Natural killer cell (primary cell): ENCODE measurements around the gene CTNNA3. TPM values are rescaled to one million over a fixed set of nuclear protein-coding genes. Genes with fewer than 3 reads are reported as not detected.
"Not testable (repeated sequence)": the region's sequence is repeated elsewhere in the genome, so short reads cannot be mapped to it uniquely, and the experiment has no call there.

Experiments
- ATAC-seq, 3 donors: fragments of 150-1000 bp in 2 of 3; fragments of 200-7000 bp in 1 of 3; cut with Tn5 transposase; 1 replicate in 1 of 3; 2 replicates in 2 of 3; pipeline ENCODE4 v1.10.0; 2021; ENCODE audit warnings: mild to moderate bottlenecking in 2 of 3, moderate library complexity in 2 of 3
- DNase-seq, 2 donors: peaks; one replicate each; pipeline versions ENCODE4 v3.0.0 to v3.0.0-alpha.2; 2013 to 2021; ENCODE audit warnings: mixed read lengths in 1 of 2
- H3K27ac ChIP-seq: one replicate; pipeline ENCODE4 v1.5.1; 2013; ENCODE audit warnings: mild to moderate bottlenecking, low read length
- H3K27me3 ChIP-seq: one replicate; pipeline ENCODE4 v1.6.1; 2013; ENCODE audit warnings: low read length; ENCODE audit not compliant: control insufficient read depth, insufficient read depth
- H3K36me3 ChIP-seq: one replicate; pipeline ENCODE4 v1.6.1; 2013; ENCODE audit warnings: low read length; ENCODE audit not compliant: control insufficient read depth, insufficient read depth
- H3K4me1 ChIP-seq: one replicate; pipeline ENCODE4 v1.6.1; 2013; ENCODE audit warnings: low read length; ENCODE audit not compliant: control insufficient read depth, insufficient read depth
- H3K4me3 ChIP-seq: one replicate; pipeline ENCODE4 v1.5.1; 2013; ENCODE audit warnings: low read length
- H3K9me3 ChIP-seq: one replicate; pipeline ENCODE4 v1.6.1; 2013; ENCODE audit warnings: low read length; ENCODE audit not compliant: control insufficient read depth, insufficient read depth
- H3K27ac Mint-ChIP-seq, 2 donors: one replicate each; pipeline ENCODE4 v1.8.0; 2022; ENCODE audit warnings: mild to moderate bottlenecking in 2 of 2, mixed read lengths in 2 of 2, moderate library complexity in 1 of 2
- H3K27me3 Mint-ChIP-seq, 2 donors: one replicate each; pipeline ENCODE4 v1.8.0; 2022; ENCODE audit warnings: low read depth in 2 of 2, mixed read lengths in 2 of 2
- H3K36me3 Mint-ChIP-seq: one replicate; pipeline ENCODE4 v1.8.0; 2022; ENCODE audit warnings: mixed read lengths
- H3K4me1 Mint-ChIP-seq, 2 donors: one replicate each; pipeline ENCODE4 v1.8.0; 2022; ENCODE audit warnings: mixed read lengths in 2 of 2
- H3K4me3 Mint-ChIP-seq: one replicate; pipeline ENCODE4 v1.8.0; 2022; ENCODE audit warnings: mild to moderate bottlenecking, moderate library complexity, mixed read lengths
- H3K9me3 Mint-ChIP-seq, 2 donors: one replicate each; pipeline ENCODE4 v1.8.0; 2022; ENCODE audit warnings: mixed read lengths in 2 of 2
- WGBS: methylation state at CpG from one replicate; pipeline ENCODE4 v1.1.7; 2013; ENCODE audit warnings: missing lambda C conversion rate; ENCODE audit not compliant: insufficient coverage; 5-methylcytosine and 5-hydroxymethylcytosine counted together
- intact Hi-C: fragments of 100-400 bp; cut with micrococcal nuclease; formaldehyde crosslinking; loops from one replicate; pipeline ENCODE4 v1.14.2; 2022
- total RNA-seq, 4 donors: library from RNA; stranded (reverse); fragments of 120-200 nt in 1 of 4; gene quantifications; one replicate each; pipeline versions ENCODE4 v1.2.3 to v1.2.4, GENCODE V29; 2013 to 2022
- TF ChIP-seq, protein P1 (sequence below): fragments of 200-600 bp; IDR thresholded peaks from one replicate; pipeline ENCODE4 v1.8.0; 2022; ENCODE audit warnings: antibody characterized with exemption

Gene CTNNA3
- total RNA-seq, 3 donors from 2014 or later (not counting 1 experiment from before 2014, with no cell fraction given) = not detected

DNA sequence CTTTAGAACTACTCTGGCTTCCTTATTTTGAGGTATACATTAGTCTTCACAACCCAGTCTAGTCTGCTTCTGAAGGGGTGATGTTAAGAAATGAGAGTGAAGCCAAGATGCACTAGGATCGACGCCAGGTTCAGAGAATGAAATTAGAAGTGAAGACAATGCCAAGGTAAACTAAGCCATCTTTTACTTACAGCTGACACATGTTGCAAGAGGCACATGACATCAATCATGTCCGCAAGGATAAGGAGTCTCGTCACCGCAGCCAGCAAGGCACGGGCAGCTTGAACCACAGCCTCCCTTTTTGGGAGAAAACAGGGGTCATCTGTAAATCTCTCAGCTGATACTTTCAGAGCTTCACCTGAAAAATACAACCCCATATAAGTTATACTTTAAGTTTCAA is 156.7 kb downstream of the CTNNA3 start:
- Mint-ChIP-seq H3K27ac (no peak overlapping the region), H3K27me3 (no peaks in the 10 kb centered on the region), H3K36me3 (no peaks in the 10 kb centered on the region), H3K9me3 (no peaks in the 10 kb centered on the region), H3K4me1 (no peaks in the 10 kb centered on the region), H3K4me3 (no peak overlapping the region)
- no peak overlapping the region for H3K4me3 ChIP-seq
- no peak for DNase-seq
- H3K36me3 ChIP-seq = no peaks in the 10 kb centered on the region
- TF ChIP-seq, protein P1, sequence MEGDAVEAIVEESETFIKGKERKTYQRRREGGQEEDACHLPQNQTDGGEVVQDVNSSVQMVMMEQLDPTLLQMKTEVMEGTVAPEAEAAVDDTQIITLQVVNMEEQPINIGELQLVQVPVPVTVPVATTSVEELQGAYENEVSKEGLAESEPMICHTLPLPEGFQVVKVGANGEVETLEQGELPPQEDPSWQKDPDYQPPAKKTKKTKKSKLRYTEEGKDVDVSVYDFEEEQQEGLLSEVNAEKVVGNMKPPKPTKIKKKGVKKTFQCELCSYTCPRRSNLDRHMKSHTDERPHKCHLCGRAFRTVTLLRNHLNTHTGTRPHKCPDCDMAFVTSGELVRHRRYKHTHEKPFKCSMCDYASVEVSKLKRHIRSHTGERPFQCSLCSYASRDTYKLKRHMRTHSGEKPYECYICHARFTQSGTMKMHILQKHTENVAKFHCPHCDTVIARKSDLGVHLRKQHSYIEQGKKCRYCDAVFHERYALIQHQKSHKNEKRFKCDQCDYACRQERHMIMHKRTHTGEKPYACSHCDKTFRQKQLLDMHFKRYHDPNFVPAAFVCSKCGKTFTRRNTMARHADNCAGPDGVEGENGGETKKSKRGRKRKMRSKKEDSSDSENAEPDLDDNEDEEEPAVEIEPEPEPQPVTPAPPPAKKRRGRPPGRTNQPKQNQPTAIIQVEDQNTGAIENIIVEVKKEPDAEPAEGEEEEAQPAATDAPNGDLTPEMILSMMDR = no peak
- H3K4me1 ChIP-seq = no peaks in the 10 kb centered on the region
- peaks cover 7% of the 10 kb centered on the region for H3K27me3 ChIP-seq
- 75% methylated on average over 6 of the region's 6 CpGs for WGBS
- H3K9me3 ChIP-seq = no peaks in the 10 kb centered on the region
- intact Hi-C loops = no loop called here
- H3K27ac ChIP-seq = no peak overlapping the region
- ATAC-seq = no peak

DNA sequence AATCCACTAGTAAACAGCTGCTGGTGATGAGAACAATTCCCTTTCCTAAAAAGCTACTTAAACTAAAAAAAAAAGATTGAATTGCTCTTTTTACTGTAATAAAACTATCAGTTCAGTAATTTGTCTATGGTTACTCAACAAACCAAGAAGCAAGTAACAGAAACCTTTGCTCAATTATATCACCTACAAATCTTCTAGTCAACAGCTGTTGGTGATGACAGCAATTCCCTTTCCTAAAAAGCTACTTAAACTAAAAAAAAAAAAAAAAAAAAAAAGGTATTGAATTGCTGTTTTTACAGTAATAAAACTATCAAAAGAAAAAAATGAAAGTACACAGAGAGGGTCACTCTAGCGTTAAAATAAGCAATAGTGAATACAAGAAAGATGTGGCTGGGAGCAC is 158.1 kb downstream of the CTNNA3 start:
- no peak overlapping the region for H3K27ac Mint-ChIP-seq
- TF ChIP-seq, protein P1 = no peak
- WGBS = 94% methylated on average over 1 of the region's 1 CpG
- Histone ChIP-seq H3K36me3 (no peaks in the 10 kb centered on the region), H3K4me1 (no peaks in the 10 kb centered on the region), H3K27me3 (peaks cover 7% of the 10 kb centered on the region), H3K4me3 (no peak overlapping the region), H3K27ac (no peak overlapping the region), H3K9me3 (no peaks in the 10 kb centered on the region)
- no peaks in the 10 kb centered on the region for H3K4me1 Mint-ChIP-seq
- no peak for ATAC-seq
- intact Hi-C loops = no loop called here
- no peaks in the 10 kb centered on the region for H3K36me3 Mint-ChIP-seq
- H3K4me3 Mint-ChIP-seq = no peak overlapping the region
- no peaks in the 10 kb centered on the region for H3K9me3 Mint-ChIP-seq
- DNase-seq = no peak
- no peaks in the 10 kb centered on the region for H3K27me3 Mint-ChIP-seq

DNA sequence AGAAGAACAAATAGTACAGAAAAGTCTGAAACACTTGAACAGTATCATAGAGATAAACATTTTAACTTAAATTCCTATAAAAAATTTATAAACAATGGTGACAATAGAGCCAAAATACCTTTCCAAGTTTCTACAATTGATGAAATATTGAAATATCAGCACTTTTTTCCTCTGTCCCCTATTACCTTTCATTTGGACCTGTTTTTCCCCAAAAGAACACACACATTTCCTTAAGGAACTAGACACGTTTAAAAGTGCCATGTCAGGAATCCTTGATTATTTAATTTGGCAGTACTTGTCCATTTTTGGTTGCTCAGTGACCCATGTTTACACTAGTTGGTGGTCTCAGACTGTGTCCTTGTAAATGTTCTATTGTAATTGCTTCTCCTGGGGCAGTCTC is 162.6 kb downstream of the CTNNA3 start:
- Mint-ChIP-seq H3K4me3 (no peak overlapping the region), H3K4me1 (no peaks in the 10 kb centered on the region), H3K9me3 (peaks cover 0 to 2% of the 10 kb centered on the region in 2 donors), H3K27me3 (peaks cover 0 to 5% of the 10 kb centered on the region in 2 donors), H3K36me3 (no peaks in the 10 kb centered on the region), H3K27ac (no peak overlapping the region)
- Histone ChIP-seq H3K4me1 (no peaks in the 10 kb centered on the region), H3K4me3 (no peak overlapping the region), H3K27me3 (peaks cover 7% of the 10 kb centered on the region), H3K27ac (no peak overlapping the region), H3K36me3 (no peaks in the 10 kb centered on the region), H3K9me3 (no peaks in the 10 kb centered on the region)
- ATAC-seq (no peak), DNase-seq (no peak)
- TF ChIP-seq, protein P1 = no peak
- intact Hi-C loops = no loop called here
- WGBS = 82% methylated on average over 1 of the region's 1 CpG

DNA sequence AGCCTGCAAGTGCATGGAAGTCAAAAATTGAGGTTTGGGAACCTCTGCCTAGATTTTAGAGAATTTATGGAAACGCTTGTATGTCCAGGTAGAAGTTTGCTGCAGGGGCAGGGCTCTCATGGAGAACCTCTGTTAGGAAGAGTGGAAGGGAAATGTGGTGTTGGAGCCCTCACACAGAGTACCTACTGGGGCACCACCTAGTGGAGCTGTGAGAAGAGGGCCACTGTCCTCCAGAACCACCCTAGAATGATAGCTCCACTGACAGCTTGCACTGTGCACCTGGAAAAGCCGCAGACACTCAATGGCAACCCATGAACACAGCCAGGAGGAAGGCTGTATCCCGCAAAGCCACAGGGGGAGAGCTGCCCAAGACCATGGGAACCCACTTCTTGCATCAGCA is 165.0 kb downstream of the CTNNA3 start:
- intact Hi-C loops, H3K9me3 Mint-ChIP-seq, H3K36me3 Mint-ChIP-seq, H3K27ac ChIP-seq, H3K9me3 ChIP-seq, H3K4me3 Mint-ChIP-seq, H3K27me3 ChIP-seq, H3K4me1 ChIP-seq, H3K27me3 Mint-ChIP-seq, H3K4me1 Mint-ChIP-seq, H3K4me3 ChIP-seq, H3K27ac Mint-ChIP-seq, DNase-seq, H3K36me3 ChIP-seq, ATAC-seq: not testable (repeated sequence)
- WGBS = 77% methylated on average over 3 of the region's 3 CpGs
